A549 (cell line): ENCODE results near the gene EP300.

Source experiments
- EP300 ChIP-seq, 2 experiments: fragments of >200 bp; sonication (Bioruptor Twin); formaldehyde crosslinking; IDR thresholded peaks; 2 replicates in 1 of 2; 3 replicates in 1 of 2; pipeline ENCODE4 v1.6.1; 2016 to 2017
- HOXB5 ChIP-seq: fragments of 250-450 bp; sonication (Bioruptor Pico); IDR thresholded peaks from 2 replicates; pipeline ENCODE4 v1.5.0; 2020; ENCODE audit warnings: mild to moderate bottlenecking, moderate library complexity
- JUNB ChIP-seq: fragments of >200 bp; sonication (Bioruptor Twin); formaldehyde crosslinking; IDR thresholded peaks from 2 replicates; pipeline ENCODE4 v1.6.1; 2016
- POLR2A ChIP-seq: IDR thresholded peaks from 2 replicates; pipeline ENCODE4 v1.6.1; 2012; ENCODE audit warnings: mild to moderate bottlenecking, low read length
- POLR2AphosphoS2 ChIP-seq: conservative IDR thresholded peaks from 2 replicates; pipeline ENCODE4 v1.6.1; 2012; ENCODE audit warnings: low read length, improper control_type of control experiment, inconsistent platforms
- SMC3 ChIP-seq: fragments of >200 bp; sonication (Bioruptor Twin); formaldehyde crosslinking; IDR thresholded peaks from 3 replicates; pipeline ENCODE4 v1.6.1; 2018; ENCODE audit warnings: inconsistent platforms
- TF ChIP-seq, protein P1 (sequence below): fragments of >200 bp; sonication (Bioruptor Twin); formaldehyde crosslinking; IDR thresholded peaks from 3 replicates; pipeline ENCODE4 v1.5.1; 2016
- TF ChIP-seq, protein P2 (sequence below): IDR thresholded peaks from 2 replicates; pipeline ENCODE4 v1.6.1; 2012
- TF ChIP-seq, protein P3 (sequence below): fragments of 200-600 bp; sonication (generic); IDR thresholded peaks from 2 replicates; pipeline ENCODE4 v1.6.1; 2016; ENCODE audit warnings: antibody characterized with exemption, mild to moderate bottlenecking, moderate library complexity
- TF ChIP-seq, protein P4 (sequence below): fragments of 150-350 bp; IDR thresholded peaks from 2 replicates; pipeline ENCODE4 v1.6.1; 2014; ENCODE audit warnings: low read depth, mild to moderate bottlenecking, low read length

DNA sequence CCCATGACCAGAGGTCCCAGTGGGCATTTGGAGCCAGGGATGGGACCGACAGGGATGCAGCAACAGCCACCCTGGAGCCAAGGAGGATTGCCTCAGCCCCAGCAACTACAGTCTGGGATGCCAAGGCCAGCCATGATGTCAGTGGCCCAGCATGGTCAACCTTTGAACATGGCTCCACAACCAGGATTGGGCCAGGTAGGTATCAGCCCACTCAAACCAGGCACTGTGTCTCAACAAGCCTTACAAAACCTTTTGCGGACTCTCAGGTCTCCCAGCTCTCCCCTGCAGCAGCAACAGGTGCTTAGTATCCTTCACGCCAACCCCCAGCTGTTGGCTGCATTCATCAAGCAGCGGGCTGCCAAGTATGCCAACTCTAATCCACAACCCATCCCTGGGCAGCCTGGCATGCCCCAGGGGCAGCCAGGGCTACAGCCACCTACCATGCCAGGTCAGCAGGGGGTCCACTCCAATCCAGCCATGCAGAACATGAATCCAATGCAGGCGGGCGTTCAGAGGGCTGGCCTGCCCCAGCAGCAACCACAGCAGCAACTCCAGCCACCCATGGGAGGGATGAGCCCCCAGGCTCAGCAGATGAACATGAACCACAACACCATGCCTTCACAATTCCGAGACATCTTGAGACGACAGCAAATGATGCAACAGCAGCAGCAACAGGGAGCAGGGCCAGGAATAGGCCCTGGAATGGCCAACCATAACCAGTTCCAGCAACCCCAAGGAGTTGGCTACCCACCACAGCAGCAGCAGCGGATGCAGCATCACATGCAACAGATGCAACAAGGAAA is 85.4 kb downstream of the EP300 start:
- TF ChIP-seq, protein P1, sequence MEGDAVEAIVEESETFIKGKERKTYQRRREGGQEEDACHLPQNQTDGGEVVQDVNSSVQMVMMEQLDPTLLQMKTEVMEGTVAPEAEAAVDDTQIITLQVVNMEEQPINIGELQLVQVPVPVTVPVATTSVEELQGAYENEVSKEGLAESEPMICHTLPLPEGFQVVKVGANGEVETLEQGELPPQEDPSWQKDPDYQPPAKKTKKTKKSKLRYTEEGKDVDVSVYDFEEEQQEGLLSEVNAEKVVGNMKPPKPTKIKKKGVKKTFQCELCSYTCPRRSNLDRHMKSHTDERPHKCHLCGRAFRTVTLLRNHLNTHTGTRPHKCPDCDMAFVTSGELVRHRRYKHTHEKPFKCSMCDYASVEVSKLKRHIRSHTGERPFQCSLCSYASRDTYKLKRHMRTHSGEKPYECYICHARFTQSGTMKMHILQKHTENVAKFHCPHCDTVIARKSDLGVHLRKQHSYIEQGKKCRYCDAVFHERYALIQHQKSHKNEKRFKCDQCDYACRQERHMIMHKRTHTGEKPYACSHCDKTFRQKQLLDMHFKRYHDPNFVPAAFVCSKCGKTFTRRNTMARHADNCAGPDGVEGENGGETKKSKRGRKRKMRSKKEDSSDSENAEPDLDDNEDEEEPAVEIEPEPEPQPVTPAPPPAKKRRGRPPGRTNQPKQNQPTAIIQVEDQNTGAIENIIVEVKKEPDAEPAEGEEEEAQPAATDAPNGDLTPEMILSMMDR = no peak
- TF ChIP-seq, protein P2, sequence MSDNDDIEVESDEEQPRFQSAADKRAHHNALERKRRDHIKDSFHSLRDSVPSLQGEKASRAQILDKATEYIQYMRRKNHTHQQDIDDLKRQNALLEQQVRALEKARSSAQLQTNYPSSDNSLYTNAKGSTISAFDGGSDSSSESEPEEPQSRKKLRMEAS = no peak
- TF ChIP-seq, protein P3, sequence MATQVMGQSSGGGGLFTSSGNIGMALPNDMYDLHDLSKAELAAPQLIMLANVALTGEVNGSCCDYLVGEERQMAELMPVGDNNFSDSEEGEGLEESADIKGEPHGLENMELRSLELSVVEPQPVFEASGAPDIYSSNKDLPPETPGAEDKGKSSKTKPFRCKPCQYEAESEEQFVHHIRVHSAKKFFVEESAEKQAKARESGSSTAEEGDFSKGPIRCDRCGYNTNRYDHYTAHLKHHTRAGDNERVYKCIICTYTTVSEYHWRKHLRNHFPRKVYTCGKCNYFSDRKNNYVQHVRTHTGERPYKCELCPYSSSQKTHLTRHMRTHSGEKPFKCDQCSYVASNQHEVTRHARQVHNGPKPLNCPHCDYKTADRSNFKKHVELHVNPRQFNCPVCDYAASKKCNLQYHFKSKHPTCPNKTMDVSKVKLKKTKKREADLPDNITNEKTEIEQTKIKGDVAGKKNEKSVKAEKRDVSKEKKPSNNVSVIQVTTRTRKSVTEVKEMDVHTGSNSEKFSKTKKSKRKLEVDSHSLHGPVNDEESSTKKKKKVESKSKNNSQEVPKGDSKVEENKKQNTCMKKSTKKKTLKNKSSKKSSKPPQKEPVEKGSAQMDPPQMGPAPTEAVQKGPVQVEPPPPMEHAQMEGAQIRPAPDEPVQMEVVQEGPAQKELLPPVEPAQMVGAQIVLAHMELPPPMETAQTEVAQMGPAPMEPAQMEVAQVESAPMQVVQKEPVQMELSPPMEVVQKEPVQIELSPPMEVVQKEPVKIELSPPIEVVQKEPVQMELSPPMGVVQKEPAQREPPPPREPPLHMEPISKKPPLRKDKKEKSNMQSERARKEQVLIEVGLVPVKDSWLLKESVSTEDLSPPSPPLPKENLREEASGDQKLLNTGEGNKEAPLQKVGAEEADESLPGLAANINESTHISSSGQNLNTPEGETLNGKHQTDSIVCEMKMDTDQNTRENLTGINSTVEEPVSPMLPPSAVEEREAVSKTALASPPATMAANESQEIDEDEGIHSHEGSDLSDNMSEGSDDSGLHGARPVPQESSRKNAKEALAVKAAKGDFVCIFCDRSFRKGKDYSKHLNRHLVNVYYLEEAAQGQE = no peak
- no peak for TF ChIP-seq POLR2A
- no peak for TF ChIP-seq HOXB5 (CRISPR knock-in tag)
- no peak for TF ChIP-seq JUNB
- TF ChIP-seq, protein P4, sequence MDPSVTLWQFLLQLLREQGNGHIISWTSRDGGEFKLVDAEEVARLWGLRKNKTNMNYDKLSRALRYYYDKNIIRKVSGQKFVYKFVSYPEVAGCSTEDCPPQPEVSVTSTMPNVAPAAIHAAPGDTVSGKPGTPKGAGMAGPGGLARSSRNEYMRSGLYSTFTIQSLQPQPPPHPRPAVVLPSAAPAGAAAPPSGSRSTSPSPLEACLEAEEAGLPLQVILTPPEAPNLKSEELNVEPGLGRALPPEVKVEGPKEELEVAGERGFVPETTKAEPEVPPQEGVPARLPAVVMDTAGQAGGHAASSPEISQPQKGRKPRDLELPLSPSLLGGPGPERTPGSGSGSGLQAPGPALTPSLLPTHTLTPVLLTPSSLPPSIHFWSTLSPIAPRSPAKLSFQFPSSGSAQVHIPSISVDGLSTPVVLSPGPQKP = no peak
- no peak for TF ChIP-seq EP300 (IDR thresholded peaks at IDR 0.05)
- TF ChIP-seq SMC3 = no peak
- no peak for TF ChIP-seq POLR2AphosphoS2
